SK-N-DZ (cell line): ENCODE data around the gene LUC7L3.

ENCODE experiments used
- small RNA-seq, 2 experiments: library from RNA; depleted of rRNA; stranded (forward); fragments of <200 nt; gene quantifications; one replicate each; pipeline ENCODE3, GENCODE V24; 2014

LUC7L3 gene

Small RNA genes within 50 kb of the gene (small RNA-seq; reads per million reads assigned to genes)
- gene AC005921.1 (0 to 0.09 reads per million in 2 experiments), gene MIR8059 (0 reads per million in 2 experiments), gene RF00019 (0 reads per million in 2 experiments)
